Astrocyte (in vitro differentiated cells and primary cell): ENCODE results near the gene ME3. TPM values are rescaled to one million over a fixed set of nuclear protein-coding genes. Genes with fewer than 3 reads are reported as not detected.

Experiments used
- DNase-seq: peaks from one replicate; pipeline ENCODE4 v3.0.0-alpha.2; 2010; ENCODE audit warnings: low read depth
- FAIRE-seq: peaks from 2 replicates; lab custom pipeline; 2011; peaks lifted over from hg19 to GRCh38; lab: Jason Lieb, UNC
- H2AFZ ChIP-seq: 2 replicates; pipeline ENCODE4 v1.6.0; 2012; ENCODE audit warnings: low read depth, low read length, inconsistent platforms
- H3K27ac ChIP-seq: 2 replicates; pipeline ENCODE4 v1.5.1; 2011; ENCODE audit warnings: low read depth, low read length, inconsistent platforms
- H3K27me3 ChIP-seq: 2 replicates; pipeline ENCODE4 v1.6.0; 2011; ENCODE audit warnings: low read length, inconsistent platforms; ENCODE audit not compliant: insufficient read depth
- H3K36me3 ChIP-seq: 2 replicates; pipeline ENCODE4 v1.5.1; 2011; ENCODE audit warnings: low read length, inconsistent platforms; ENCODE audit not compliant: insufficient read depth
- H3K4me1 ChIP-seq: 2 replicates; pipeline ENCODE4 v1.5.1; 2011; ENCODE audit warnings: low read length, inconsistent platforms; ENCODE audit not compliant: insufficient read depth
- H3K4me2 ChIP-seq: 2 replicates; pipeline ENCODE4 v1.6.0; 2012; ENCODE audit warnings: low read length, inconsistent platforms
- H3K4me3 ChIP-seq: 2 replicates; pipeline ENCODE4 v1.5.1; 2011; ENCODE audit warnings: low read depth, mild to moderate bottlenecking, low read length, inconsistent platforms; ENCODE audit not compliant: insufficient read depth
- H3K79me2 ChIP-seq: 2 replicates; pipeline ENCODE4 v1.6.0; 2012; ENCODE audit warnings: mild to moderate bottlenecking, low read length, inconsistent platforms; ENCODE audit not compliant: insufficient read depth
- H3K9ac ChIP-seq: 2 replicates; pipeline ENCODE4 v1.6.0; 2012; ENCODE audit warnings: mild to moderate bottlenecking, low read length, inconsistent platforms
- H3K9me3 ChIP-seq: 2 replicates; pipeline ENCODE4 v1.5.1; 2012; ENCODE audit warnings: low read depth, mild to moderate bottlenecking, low read length, inconsistent platforms; ENCODE audit not compliant: insufficient read depth
- H4K20me1 ChIP-seq: 2 replicates; pipeline ENCODE4 v1.6.0; 2012; ENCODE audit warnings: low read length, inconsistent platforms; ENCODE audit not compliant: insufficient read depth
- H3K27ac Mint-ChIP-seq: one replicate; pipeline ENCODE4 v1.8.0; 2021; ENCODE audit warnings: mild to moderate bottlenecking, mixed read lengths; ENCODE audit not compliant: unreplicated experiment
- H3K27me3 Mint-ChIP-seq: one replicate; pipeline ENCODE4 v1.8.0; 2021; ENCODE audit warnings: low read depth, mixed read lengths; ENCODE audit not compliant: unreplicated experiment
- H3K36me3 Mint-ChIP-seq: one replicate; pipeline ENCODE4 v1.8.0; 2021; ENCODE audit warnings: low read depth, mixed read lengths; ENCODE audit not compliant: unreplicated experiment
- H3K4me1 Mint-ChIP-seq: one replicate; pipeline ENCODE4 v1.8.0; 2021; ENCODE audit warnings: low read depth, mixed read lengths; ENCODE audit not compliant: unreplicated experiment
- H3K4me3 Mint-ChIP-seq: one replicate; pipeline ENCODE4 v1.8.0; 2021; ENCODE audit warnings: mild to moderate bottlenecking, moderate library complexity, mixed read lengths; ENCODE audit not compliant: unreplicated experiment
- H3K9me3 Mint-ChIP-seq: one replicate; pipeline ENCODE4 v1.8.0; 2021; ENCODE audit warnings: mild to moderate bottlenecking, mixed read lengths; ENCODE audit not compliant: unreplicated experiment
- EZH2 ChIP-seq: IDR thresholded peaks from 2 replicates; pipeline ENCODE4 v1.6.1; 2012; ENCODE audit warnings: mild to moderate bottlenecking, low read length, inconsistent platforms; ENCODE audit not compliant: insufficient read depth
- total RNA-seq: library from RNA; stranded (reverse); gene quantifications from 2 replicates; pipeline ENCODE4 v1.2.1, GENCODE V29; 2021
- TF ChIP-seq, protein P1 (sequence below): IDR thresholded peaks from 2 replicates; pipeline ENCODE4 v1.5.1; 2011; ENCODE audit warnings: low read depth, mild to moderate bottlenecking, inconsistent platforms, low read length, moderate library complexity; ENCODE audit not compliant: insufficient read depth

Gene ME3
- total RNA-seq, 1 donor from 2014 or later, result 28.6 TPM

- no peak overlapping the region for H3K27ac ChIP-seq
- H3K9me3 ChIP-seq, result no peaks in the 10 kb centered on the region
- H3K4me3 Mint-ChIP-seq, result peak overlapping the region; percentile 11
- H3K9me3 Mint-ChIP-seq, result peaks cover 2% of the 10 kb centered on the region
- H3K27me3 ChIP-seq, result no peaks in the 10 kb centered on the region
- no peaks in the 10 kb centered on the region for H3K79me2 ChIP-seq
- H2AFZ ChIP-seq, result no peak overlapping the region
- FAIRE-seq, result no peak
- peaks cover 15% of the 10 kb centered on the region for H3K4me1 ChIP-seq
- peaks cover 42% of the 10 kb centered on the region for H3K4me1 Mint-ChIP-seq
- no peak for TF ChIP-seq EZH2
- TF ChIP-seq, protein P1, sequence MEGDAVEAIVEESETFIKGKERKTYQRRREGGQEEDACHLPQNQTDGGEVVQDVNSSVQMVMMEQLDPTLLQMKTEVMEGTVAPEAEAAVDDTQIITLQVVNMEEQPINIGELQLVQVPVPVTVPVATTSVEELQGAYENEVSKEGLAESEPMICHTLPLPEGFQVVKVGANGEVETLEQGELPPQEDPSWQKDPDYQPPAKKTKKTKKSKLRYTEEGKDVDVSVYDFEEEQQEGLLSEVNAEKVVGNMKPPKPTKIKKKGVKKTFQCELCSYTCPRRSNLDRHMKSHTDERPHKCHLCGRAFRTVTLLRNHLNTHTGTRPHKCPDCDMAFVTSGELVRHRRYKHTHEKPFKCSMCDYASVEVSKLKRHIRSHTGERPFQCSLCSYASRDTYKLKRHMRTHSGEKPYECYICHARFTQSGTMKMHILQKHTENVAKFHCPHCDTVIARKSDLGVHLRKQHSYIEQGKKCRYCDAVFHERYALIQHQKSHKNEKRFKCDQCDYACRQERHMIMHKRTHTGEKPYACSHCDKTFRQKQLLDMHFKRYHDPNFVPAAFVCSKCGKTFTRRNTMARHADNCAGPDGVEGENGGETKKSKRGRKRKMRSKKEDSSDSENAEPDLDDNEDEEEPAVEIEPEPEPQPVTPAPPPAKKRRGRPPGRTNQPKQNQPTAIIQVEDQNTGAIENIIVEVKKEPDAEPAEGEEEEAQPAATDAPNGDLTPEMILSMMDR, result peak; percentile 22
- H3K36me3 ChIP-seq, result no peaks in the 10 kb centered on the region
- H3K9ac ChIP-seq, result no peak overlapping the region
- no peak for DNase-seq
- no peaks in the 10 kb centered on the region for H3K27me3 Mint-ChIP-seq
- H3K4me2 ChIP-seq, result no peak overlapping the region
- no peak overlapping the region for H3K4me3 ChIP-seq
- H3K27ac Mint-ChIP-seq, result no peak overlapping the region
- H3K36me3 Mint-ChIP-seq, result no peaks in the 10 kb centered on the region
- no peaks in the 10 kb centered on the region for H4K20me1 ChIP-seq
Measured at GRCh38 chr11:86676533-86677154, 4.2 kb upstream of the ME3 start.

DNA sequence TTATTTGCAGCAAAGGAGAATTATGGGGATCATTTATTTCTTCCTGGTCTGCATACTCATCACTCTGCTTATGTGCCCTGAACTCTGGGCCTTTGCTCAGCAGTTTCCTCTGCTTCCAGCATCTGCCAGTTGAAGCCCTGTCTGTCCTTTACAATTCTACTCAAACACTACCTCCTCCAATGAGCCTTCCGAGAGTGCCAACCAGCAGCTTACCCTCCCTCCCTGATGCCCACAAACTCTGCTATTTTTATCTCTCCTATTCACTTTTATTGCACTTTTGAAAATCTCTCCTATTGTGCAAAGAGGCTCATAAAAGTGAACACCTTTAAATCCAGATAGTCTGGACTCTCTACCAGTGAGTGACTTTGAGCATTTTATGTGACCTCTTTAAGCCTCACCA lies 3.6 kb upstream of the ME3 start:
- Histone ChIP-seq H3K9ac (no peak overlapping the region), H2AFZ (no peak overlapping the region), H3K4me3 (no peak overlapping the region), H3K36me3 (no peaks in the 10 kb centered on the region), H3K9me3 (no peaks in the 10 kb centered on the region), H3K4me1 (peaks cover 17% of the 10 kb centered on the region), H4K20me1 (no peaks in the 10 kb centered on the region), H3K4me2 (no peak overlapping the region), H3K27me3 (no peaks in the 10 kb centered on the region), H3K27ac (no peak overlapping the region), H3K79me2 (no peaks in the 10 kb centered on the region)
- peaks cover 42% of the 10 kb centered on the region for H3K4me1 Mint-ChIP-seq
- no peak for FAIRE-seq
- H3K4me3 Mint-ChIP-seq, result no peak overlapping the region
- no peaks in the 10 kb centered on the region for H3K36me3 Mint-ChIP-seq
- no peak for DNase-seq
- no peaks in the 10 kb centered on the region for H3K27me3 Mint-ChIP-seq
- no peak overlapping the region for H3K27ac Mint-ChIP-seq
- H3K9me3 Mint-ChIP-seq, result peaks cover 2% of the 10 kb centered on the region
- no peak for TF ChIP-seq EZH2
- TF ChIP-seq, protein P1, result no peak

GRCh38 chr11:86675017-86675416 lies 2.6 kb upstream of the ME3 start:
- no peak overlapping the region for H3K9ac ChIP-seq
- Mint-ChIP-seq H3K27me3 (no peaks in the 10 kb centered on the region), H3K36me3 (no peaks in the 10 kb centered on the region), H3K4me1 (peaks cover 41% of the 10 kb centered on the region), H3K9me3 (peaks cover 2% of the 10 kb centered on the region), H3K4me3 (no peak overlapping the region), H3K27ac (no peak overlapping the region)
- DNase-seq (no peak), FAIRE-seq (no peak)
- no peaks in the 10 kb centered on the region for H3K36me3 ChIP-seq
- H2AFZ ChIP-seq, result no peak overlapping the region
- H3K4me2 ChIP-seq, result no peak overlapping the region
- no peaks in the 10 kb centered on the region for H4K20me1 ChIP-seq
- no peaks in the 10 kb centered on the region for H3K27me3 ChIP-seq
- H3K4me3 ChIP-seq, result no peak overlapping the region
- H3K4me1 ChIP-seq, result peaks cover 17% of the 10 kb centered on the region
- no peaks in the 10 kb centered on the region for H3K9me3 ChIP-seq
- TF ChIP-seq, protein P1, result no peak
- no peak for TF ChIP-seq EZH2
- H3K79me2 ChIP-seq, result no peaks in the 10 kb centered on the region
- H3K27ac ChIP-seq, result no peak overlapping the region
